Skin of body (tissue), 2 donors: ENCODE results near the gene TBX20. TPM values are rescaled to one million over a fixed set of nuclear protein-coding genes. Genes with fewer than 3 reads are reported as not detected.
"Not testable (repeated sequence)": the region's sequence is repeated elsewhere in the genome, so short reads cannot be mapped to it uniquely, and the experiment has no call there.

Experiments used
- DNase-seq: peaks from one replicate; lab custom pipeline; 2025; lab: John Stamatoyannopoulos, UW
- total RNA-seq: library from RNA; depleted of rRNA; stranded (reverse); fragments of >200 nt; gene quantifications from one replicate; pipeline ENCODE4 v1.2.3, GENCODE V29; 2014

TBX20 gene
- total RNA-seq, 1 donor from 2014 or later = 0.20 TPM

- DNase-seq = no peak
These were observed 1.7 kb upstream of the TBX20 start for GRCh38 chr7:35255443-35256255.

DNA sequence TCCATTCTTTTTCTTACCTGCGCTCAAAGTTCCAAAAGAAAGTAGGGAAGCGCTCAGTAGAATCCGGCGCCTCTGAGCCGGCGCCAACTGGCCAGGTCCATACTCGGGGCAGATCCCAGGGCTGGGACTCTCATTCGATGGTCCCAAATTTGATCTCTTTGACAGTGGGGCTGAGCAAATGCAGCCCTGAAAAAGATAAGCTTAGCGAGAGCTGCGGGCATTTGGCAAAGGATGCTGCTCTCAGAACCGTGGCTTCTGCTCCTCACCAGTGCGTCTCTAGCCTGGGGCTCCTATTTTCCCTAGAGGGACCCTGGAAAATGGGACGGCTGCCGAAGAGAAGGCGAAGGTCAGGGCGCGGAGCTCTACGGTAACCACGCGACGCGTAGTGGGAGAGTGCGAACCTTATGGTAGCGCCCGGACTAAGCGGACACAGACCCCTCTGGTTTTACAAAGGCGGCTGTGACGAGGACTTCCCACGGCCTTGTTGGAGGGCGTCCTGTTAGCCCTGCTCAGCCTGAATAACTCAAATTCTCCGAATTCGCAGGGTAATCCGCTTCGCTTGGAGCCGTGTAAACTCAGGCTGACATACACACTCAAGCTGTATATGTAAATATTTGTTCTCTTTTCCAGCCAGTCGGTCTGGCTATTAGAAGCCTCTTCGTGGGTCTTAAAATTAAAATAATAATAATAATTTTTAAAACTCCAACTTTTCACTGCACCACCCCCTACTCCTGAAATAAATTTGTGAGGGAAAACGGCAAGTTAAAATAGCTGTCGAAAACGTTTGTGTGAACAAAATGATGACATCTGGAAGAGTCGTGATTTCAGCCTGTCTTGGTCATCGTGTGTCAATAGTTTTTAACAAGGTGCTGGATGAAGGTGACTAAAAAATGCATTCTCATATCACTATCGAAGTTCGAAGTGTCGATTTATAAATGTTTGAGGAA, 869 bp upstream of the TBX20 start:
- DNase-seq = no peak

GRCh38 chr7:35253460-35253709, 515 bp downstream of the TBX20 start:
- no peak for DNase-seq

DNA sequence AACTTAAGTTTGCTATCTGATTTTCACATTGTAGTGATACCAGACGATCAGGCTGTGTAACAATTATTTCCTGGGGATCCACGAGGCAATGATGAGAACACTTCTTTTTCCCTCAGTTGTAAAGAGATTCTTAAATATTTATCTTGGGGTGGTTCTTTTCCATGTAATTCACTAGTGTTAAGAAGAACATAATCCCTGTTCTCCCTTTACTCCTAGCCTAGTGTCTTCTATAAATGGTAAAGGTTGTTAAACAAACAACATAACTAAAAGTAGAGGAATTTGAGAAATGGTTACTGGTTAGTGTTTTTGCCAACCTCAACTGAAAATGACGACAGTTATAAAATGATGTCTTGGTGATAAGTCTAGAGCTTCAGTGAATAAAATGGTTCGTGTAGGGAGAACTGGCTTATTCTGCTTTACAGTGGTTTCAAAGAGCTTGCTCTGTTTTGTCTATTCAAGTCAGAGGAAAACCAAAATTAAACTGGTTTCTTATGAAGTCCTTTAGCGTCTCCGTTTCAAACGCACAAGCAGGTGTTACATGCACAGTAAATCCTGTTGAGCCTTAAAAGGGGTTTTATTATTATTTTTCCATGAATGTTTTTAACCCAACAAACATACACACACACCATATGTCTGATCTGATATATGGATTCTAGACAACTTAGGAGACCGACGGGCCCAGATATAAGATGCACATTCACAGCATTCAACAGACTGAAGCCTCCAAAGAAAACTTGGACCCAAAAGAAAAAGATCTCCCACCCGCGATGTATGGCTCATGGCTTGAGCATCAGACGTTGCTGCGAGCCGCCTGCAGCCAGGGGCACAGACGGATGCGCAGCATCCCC, 1.1 kb downstream of the TBX20 start:
- no peak for DNase-seq

GRCh38 chr7:35251606-35252310, 2.1 kb downstream of the TBX20 start:
- no peak for DNase-seq

GRCh38 chr7:35250941-35251340, 3.0 kb downstream of the TBX20 start:
- DNase-seq = no peak

DNA sequence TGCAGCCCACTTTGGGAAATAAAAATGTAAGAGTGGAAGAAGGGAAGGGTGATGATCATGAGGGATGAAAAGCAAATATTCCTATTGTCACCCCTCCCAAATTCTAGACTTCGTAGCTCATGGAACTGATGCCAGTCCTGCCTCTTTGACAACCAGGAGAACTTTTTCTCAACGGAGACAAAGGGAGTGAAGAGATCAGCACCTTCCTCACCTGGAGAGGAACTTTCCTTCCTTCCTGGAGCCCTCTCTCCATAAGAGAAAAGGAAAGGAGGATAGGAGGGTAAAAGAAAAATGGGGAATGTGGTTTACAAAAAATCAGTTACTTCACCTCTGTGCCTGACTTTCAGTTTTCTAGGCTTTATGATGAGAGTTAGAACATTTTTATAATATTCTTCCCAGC, 3.4 kb downstream of the TBX20 start:
- DNase-seq = no peak

GRCh38 chr7:35249537-35249907, 4.4 kb downstream of the TBX20 start:
- DNase-seq = no peak

GRCh38 chr7:35248576-35249536, 5.0 kb downstream of the TBX20 start:
- DNase-seq = no peak

DNA sequence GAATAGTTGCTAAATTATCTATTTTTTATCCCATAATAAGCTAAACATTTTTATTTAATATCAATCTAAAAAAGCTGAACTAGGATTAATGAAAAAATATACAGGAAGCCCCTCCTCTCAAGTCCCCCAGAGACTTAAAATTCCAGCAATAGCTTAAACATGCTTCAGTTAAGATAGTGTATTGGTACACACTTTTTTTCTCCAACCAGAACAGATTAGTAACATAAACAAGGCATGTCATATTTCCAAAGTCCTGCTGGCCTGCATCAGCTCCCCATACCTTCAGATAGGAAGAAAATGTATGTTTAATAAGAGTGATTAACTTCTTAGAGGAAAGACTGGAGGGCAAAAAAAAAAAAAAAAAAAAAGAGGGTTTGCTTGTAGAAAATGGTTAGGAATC, 7.1 kb downstream of the TBX20 start:
- DNase-seq = no peak

DNA sequence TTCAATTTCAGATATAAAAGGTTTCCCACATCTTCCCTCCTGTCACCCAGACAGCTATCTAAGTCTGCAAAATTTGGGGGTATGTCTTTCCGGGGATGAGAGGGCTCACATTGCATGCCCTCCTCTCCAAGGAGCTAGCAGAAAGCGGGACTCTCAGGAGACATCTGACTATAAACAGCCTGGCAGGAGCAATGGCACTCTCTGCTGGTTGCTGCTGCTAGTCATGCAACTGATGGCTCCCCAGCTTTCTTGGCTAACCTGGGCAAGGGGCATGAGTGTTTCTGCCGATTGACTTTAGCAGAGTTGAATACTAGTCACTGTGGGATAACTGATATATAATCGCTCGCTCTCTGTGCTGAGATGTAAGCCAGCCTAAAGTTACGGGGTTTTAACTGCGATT, 12.0 kb downstream of the TBX20 start:
- DNase-seq = no peak

DNA sequence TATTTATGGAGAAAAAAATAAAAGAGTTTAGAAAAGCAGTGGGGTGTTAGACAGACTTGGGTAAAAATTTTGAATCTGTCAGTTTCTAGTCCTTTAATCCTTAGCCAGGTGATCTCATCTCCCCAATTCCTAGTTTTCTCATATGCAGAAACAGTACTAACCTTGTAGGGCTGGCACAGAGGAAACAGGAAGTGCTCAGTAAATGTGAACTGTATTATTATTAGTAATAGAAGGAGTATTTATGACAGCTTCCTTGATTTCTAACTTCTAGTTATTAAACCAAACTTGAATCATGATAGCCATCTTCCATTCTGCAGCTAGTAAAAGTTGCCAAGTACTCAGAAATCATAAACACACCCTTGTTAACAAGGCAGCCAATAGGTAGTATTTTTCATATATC, 12.5 kb downstream of the TBX20 start:
- no peak for DNase-seq

DNA sequence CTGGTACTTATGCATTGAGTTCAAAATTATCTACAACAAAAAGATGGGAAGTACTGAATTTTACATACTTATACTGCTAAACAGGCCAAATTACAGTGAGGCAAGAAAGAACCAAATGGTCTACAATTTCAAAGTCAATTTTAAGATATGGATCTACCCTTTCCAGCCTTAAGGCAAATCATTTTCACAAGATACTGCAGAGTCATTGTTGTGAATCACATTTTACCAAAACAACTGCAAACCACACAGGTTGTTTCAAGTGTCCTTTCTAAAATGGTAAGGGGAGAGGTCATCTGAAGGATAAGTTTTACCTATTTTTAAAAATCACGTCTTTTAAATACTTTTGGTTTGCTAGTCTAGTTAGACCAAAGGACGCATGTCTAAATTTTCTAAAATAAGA, 12.9 kb downstream of the TBX20 start:
- not testable (repeated sequence) for DNase-seq

- DNase-seq = not testable (repeated sequence)
These were observed 15.4 kb downstream of the TBX20 start for GRCh38 chr7:35238456-35238855.

GRCh38 chr7:35232994-35233393, 20.9 kb downstream of the TBX20 start:
- DNase-seq = no peak

DNA sequence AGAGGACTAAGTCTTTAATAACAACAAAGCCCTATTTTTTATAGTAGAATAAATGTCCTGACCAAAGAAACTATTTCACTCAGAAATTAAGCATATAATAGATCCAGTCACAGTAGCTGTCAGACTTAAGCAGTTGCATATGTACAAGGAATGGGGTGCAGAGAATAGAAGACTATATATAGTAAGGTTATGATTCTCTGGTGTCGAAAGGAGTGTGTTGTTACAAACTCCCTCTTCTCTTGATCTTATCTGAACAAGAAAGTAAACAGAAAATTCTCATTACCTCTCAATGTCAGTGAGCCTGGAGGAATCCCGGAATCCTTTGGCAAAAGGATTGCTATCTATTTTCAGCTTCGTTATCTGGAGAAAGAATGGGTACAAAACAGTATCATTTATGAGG, 22.7 kb downstream of the TBX20 start:
- DNase-seq = not testable (repeated sequence)

- not testable (repeated sequence) for DNase-seq
These were observed 24.7 kb downstream of the TBX20 start for GRCh38 chr7:35229116-35229780.

DNA sequence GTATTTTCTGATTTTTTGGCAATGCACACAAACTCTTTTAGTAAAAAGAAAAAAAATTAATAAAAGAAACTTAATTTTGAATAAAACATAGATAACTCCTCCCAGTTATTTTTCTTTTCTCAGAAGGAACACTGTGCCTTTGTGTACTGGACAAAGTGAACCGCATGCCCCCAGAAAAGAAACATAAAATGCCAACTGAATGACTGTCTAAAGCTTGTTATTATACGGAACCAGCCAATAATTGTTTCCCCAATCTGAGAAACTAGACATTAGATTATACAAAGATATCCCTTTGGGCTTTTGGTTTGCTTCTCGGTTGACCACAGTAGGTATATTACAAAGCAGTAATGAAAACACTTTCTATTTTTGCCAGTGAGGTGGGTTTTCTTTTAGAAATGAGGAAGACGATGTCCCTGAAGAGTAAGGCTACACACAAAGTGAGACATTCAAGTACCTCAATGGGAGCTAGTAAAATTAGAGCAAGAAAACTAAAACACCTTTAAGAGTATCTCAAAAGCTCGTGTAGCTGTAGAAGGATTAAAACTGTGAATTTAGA, 25.3 kb downstream of the TBX20 start:
- not testable (repeated sequence) for DNase-seq

GRCh38 chr7:35227438-35227837, 26.5 kb downstream of the TBX20 start:
- not testable (repeated sequence) for DNase-seq
